GM10266 (cell line): ENCODE measurements around the gene KIF13A.

Experiments
- DNase-seq: peaks from one replicate; pipeline ENCODE4 v3.0.0; 2012; ENCODE audit errors: extremely low spot score
- CTCF ChIP-seq: IDR thresholded peaks from 2 replicates; pipeline ENCODE4 v1.5.1; 2012; ENCODE audit warnings: mild to moderate bottlenecking, low read depth; ENCODE audit not compliant: control insufficient read depth, insufficient read depth; ENCODE audit errors: missing control alignments

The KIF13A gene

GRCh38 chr6:17884498-17885478 lies 102.6 kb downstream of the KIF13A start:
- DNase-seq = peak; percentile 32
- TF ChIP-seq CTCF = no peak

GRCh38 chr6:17883665-17884497 lies 103.6 kb downstream of the KIF13A start:
- TF ChIP-seq CTCF = no peak
- no peak for DNase-seq

GRCh38 chr6:17881085-17881858 lies 106.2 kb downstream of the KIF13A start:
- no peak for DNase-seq
- TF ChIP-seq CTCF = no peak

- no peak for TF ChIP-seq CTCF
- no peak for DNase-seq
Measured at GRCh38 chr6:17879184-17879583, 108.3 kb downstream of the KIF13A start.

- TF ChIP-seq CTCF = no peak
- no peak for DNase-seq
Measured at GRCh38 chr6:17878734-17879133, 108.7 kb downstream of the KIF13A start.

- TF ChIP-seq CTCF = no peak
- no peak for DNase-seq
Measured at GRCh38 chr6:17877895-17878440, 109.5 kb downstream of the KIF13A start.
